SK-N-MC (cell line): ENCODE results near the gene ADAM8.

ENCODE experiments used
- EZH2 ChIP-seq: fragments of 200-600 bp; sonication (generic); IDR thresholded peaks from one replicate; pipeline ENCODE4 v1.6.1; 2017; ENCODE audit warnings: antibody characterized with exemption
- FOXP2 ChIP-seq: optimal IDR thresholded peaks from 2 replicates; pipeline ENCODE3; 2011; ENCODE audit warnings: mild to moderate bottlenecking, moderate library complexity; ENCODE audit not compliant: insufficient read depth; ENCODE audit errors: extremely low read length, control extremely low read depth
- POLR2AphosphoS5 ChIP-seq: IDR thresholded peaks from 2 replicates; pipeline ENCODE4 v1.6.1; 2012; ENCODE audit warnings: mild to moderate bottlenecking, low read depth, low read length, borderline replicate concordance

- TF ChIP-seq EZH2 (no peak), POLR2AphosphoS5 (no peak), FOXP2 (no peak)
Measured at GRCh38 chr10:133310399-133310755, 33.7 kb upstream of the ADAM8 start.
